Mesothelial cell of epicardium (in vitro differentiated cells): ENCODE results near the gene ZFAND3. TPM values are rescaled to one million over a fixed set of nuclear protein-coding genes. Genes with fewer than 3 reads are reported as not detected.

Experiments
- DNase-seq, 2 experiments: peaks; one replicate each; pipeline ENCODE4 v3.0.0; 2021; ENCODE audit warnings: low spot score in 2 of 2; ENCODE audit not compliant: unreplicated experiment in 2 of 2
- H3K27ac Mint-ChIP-seq: 2 replicates; pipeline ENCODE4 v1.8.0; 2021; ENCODE audit warnings: mixed read lengths
- H3K27me3 Mint-ChIP-seq: 2 replicates; pipeline ENCODE4 v1.8.0; 2021; ENCODE audit warnings: low read depth, mixed read lengths
- H3K36me3 Mint-ChIP-seq: 2 replicates; pipeline ENCODE4 v1.8.0; 2021; ENCODE audit warnings: mixed read lengths
- H3K4me1 Mint-ChIP-seq: 2 replicates; pipeline ENCODE4 v1.8.0; 2021; ENCODE audit warnings: mixed read lengths
- H3K4me3 Mint-ChIP-seq: 2 replicates; pipeline ENCODE4 v1.8.0; 2021; ENCODE audit warnings: mild to moderate bottlenecking, moderate library complexity, mixed read lengths
- H3K9me3 Mint-ChIP-seq: 2 replicates; pipeline ENCODE4 v1.8.0; 2021; ENCODE audit warnings: mixed read lengths
- total RNA-seq: library from RNA; stranded (reverse); gene quantifications from 3 replicates; pipeline ENCODE4 v1.2.1, GENCODE V29; 2021
- TF ChIP-seq, protein P1 (sequence below): fragments of 200-600 bp; sonication (generic); IDR thresholded peaks from one replicate; pipeline ENCODE4 v1.5.0; 2021; ENCODE audit warnings: antibody characterized with exemption; ENCODE audit not compliant: unreplicated experiment

Gene ZFAND3
- total RNA-seq, 1 donor from 2014 or later = 81.2 TPM

DNA sequence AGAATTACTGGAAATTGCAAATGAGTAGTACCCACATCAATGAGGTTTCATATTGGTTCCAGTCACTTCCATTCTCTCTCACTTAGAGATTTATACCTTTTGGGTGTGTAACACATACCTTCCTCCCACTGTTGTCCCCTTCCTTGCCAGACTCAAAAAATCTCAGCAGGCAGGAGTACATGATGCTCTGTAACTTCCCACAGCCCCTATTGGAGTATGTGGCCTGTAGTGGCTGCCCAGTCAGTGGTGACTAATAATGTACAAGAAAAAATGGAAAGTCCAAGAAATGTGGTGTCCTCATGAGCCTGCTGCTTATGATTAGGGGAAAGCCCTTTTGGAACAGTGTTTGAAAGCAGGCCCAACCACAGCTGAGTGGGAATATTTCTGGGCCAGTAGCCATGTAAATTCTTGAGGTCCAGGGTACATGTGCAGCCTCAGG lies 312.0 kb downstream of the ZFAND3 start:
- Mint-ChIP-seq H3K9me3 (peaks cover 40% of the 10 kb centered on the region), H3K4me3 (no peak overlapping the region), H3K27me3 (no peaks in the 10 kb centered on the region), H3K4me1 (no peaks in the 10 kb centered on the region), H3K27ac (no peak overlapping the region), H3K36me3 (peaks cover 50% of the 10 kb centered on the region)
- TF ChIP-seq, protein P1, sequence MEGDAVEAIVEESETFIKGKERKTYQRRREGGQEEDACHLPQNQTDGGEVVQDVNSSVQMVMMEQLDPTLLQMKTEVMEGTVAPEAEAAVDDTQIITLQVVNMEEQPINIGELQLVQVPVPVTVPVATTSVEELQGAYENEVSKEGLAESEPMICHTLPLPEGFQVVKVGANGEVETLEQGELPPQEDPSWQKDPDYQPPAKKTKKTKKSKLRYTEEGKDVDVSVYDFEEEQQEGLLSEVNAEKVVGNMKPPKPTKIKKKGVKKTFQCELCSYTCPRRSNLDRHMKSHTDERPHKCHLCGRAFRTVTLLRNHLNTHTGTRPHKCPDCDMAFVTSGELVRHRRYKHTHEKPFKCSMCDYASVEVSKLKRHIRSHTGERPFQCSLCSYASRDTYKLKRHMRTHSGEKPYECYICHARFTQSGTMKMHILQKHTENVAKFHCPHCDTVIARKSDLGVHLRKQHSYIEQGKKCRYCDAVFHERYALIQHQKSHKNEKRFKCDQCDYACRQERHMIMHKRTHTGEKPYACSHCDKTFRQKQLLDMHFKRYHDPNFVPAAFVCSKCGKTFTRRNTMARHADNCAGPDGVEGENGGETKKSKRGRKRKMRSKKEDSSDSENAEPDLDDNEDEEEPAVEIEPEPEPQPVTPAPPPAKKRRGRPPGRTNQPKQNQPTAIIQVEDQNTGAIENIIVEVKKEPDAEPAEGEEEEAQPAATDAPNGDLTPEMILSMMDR = no peak
- DNase-seq = no peak

DNA sequence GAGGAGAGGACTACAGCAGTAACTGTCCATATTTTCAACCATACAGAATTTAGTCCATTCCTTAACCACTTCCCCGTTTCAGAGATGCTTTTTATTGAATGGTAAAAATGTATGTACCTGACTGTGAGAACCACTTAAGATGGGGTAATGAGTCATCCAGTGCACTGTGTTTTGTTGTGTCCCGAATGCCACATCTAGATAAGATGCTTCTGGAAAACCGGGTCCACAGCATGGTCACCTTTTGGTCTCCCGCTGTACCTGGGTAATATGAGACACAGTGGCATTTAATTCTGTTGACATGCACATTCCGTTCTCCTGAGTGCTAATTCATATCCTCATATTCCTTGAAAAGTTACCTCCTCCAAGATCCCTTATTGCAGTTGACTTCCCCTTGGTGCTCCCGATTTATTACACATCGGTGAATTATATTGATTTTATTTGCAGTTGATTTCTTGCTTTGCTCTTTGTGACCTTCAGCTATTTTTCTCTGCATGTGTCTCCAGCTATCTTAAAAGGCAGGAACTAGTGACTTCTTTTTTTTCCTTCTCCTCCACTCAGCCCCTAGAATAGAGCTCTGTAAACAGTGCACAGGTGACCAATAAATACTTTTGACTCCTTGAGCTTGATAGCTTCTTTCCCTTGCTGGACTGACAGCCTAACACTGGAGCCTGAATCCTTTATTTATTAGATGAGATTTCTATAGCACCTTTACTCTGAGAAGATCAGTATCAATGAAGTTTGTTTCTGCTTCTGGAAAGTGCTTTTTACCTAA lies 314.6 kb downstream of the ZFAND3 start:
- Mint-ChIP-seq H3K27ac (no peak overlapping the region), H3K9me3 (peaks cover 19% of the 10 kb centered on the region), H3K4me3 (no peak overlapping the region), H3K27me3 (no peaks in the 10 kb centered on the region), H3K4me1 (peaks cover 7% of the 10 kb centered on the region), H3K36me3 (peaks cover 35% of the 10 kb centered on the region)
- TF ChIP-seq, protein P1 = no peak
- no peak for DNase-seq

DNA sequence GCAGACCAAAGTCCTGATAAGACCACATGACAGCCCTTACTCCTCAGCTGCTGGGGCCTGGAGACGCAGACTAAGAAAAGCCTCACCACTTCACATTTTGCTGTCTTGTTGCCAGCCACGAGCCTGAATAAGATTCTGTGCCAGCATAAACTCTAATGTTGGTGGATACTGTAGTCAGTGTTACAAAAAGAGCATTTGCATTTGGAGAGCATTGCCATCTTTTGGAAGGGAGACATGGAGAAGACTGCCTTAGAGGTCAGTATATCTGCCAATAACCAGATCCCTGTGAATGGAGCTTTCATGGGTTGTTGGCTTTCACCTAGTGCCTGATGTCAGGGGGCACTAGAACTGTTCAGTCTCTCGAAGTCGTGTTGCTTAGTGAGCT lies 315.2 kb downstream of the ZFAND3 start:
- Mint-ChIP-seq H3K4me3 (no peak overlapping the region), H3K4me1 (peaks cover 7% of the 10 kb centered on the region), H3K27ac (no peak overlapping the region), H3K27me3 (no peaks in the 10 kb centered on the region), H3K9me3 (peaks cover 14% of the 10 kb centered on the region), H3K36me3 (peaks cover 34% of the 10 kb centered on the region)
- DNase-seq = no peak
- TF ChIP-seq, protein P1 = no peak

DNA sequence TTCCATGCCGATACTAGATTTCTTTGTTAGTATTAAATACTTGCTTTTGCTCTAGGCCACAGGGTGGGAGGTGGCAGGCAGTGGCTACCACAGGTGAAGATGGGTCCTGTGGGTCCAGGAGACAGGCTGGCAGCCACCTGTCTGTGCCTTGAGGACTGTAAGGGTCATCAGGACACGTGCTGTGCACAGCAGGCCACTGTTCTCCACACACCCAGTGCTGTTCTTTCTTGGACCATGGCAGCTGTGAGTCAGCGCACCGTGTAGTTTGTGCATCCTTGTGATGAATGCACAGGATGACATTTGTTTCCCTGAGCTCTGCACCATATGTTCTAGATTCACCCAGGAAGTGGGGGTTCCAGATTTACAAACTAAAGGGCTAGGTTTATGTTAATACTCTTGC lies 317.0 kb downstream of the ZFAND3 start:
- Mint-ChIP-seq H3K36me3 (peaks cover 30% of the 10 kb centered on the region), H3K27me3 (no peaks in the 10 kb centered on the region), H3K4me1 (peaks cover 7% of the 10 kb centered on the region), H3K27ac (no peak overlapping the region), H3K9me3 (peaks cover 6% of the 10 kb centered on the region), H3K4me3 (no peak overlapping the region)
- no peak for DNase-seq
- TF ChIP-seq, protein P1 = no peak

DNA sequence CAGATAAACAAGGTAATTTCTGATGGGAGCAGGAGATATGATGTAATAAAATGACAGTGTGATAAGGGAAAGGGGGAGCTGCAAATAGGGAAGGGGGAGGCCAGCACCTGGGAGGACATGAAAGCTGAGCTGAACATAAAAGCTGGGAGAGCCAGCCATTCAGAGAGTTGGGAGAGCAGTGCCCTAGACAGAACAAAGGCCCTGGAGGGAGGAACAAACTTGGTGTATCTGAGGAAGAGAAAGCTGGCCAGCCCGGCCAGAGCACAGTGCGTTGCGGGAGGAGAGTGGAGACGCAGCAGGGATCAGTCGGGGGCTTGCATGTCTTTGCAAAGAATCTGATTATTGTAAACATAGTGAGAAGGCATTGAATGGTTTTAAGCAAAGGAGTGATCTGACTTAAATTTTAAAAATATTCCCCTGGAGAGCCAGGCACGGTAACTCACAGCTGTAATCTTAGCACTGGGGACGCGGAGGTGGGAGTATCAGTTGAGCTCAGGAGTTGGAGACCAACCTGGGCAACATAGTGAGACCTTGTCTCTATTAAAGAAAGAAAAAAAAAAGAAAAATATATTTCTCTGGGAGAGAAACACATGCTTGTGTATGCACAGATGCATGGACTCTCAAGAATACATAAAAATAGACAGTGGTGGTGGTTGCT lies 318.2 kb downstream of the ZFAND3 start:
- no peak for DNase-seq
- TF ChIP-seq, protein P1 = no peak
- Mint-ChIP-seq H3K27ac (peak overlapping the region; percentile 87), H3K9me3 (peaks cover 6% of the 10 kb centered on the region), H3K4me1 (peaks cover 7% of the 10 kb centered on the region), H3K27me3 (no peaks in the 10 kb centered on the region), H3K36me3 (peaks cover 28% of the 10 kb centered on the region), H3K4me3 (no peak overlapping the region)
